Ishikawa (cell line): Measurements from ENCODE around the gene BLID.

Experiments used
- CEBPB ChIP-seq: IDR thresholded peaks from 2 replicates; pipeline ENCODE4 v1.6.1; 2012
- CREB1 ChIP-seq: IDR thresholded peaks from 2 replicates; pipeline ENCODE4 v1.6.1; 2012; ENCODE audit warnings: low read depth
- EGR1 ChIP-seq: IDR thresholded peaks from 2 replicates; pipeline ENCODE4 v1.6.1; 2012
- EP300 ChIP-seq: IDR thresholded peaks from 2 replicates; pipeline ENCODE4 v1.6.1; 2012; ENCODE audit warnings: borderline replicate concordance
- FOXM1 ChIP-seq: IDR thresholded peaks from 2 replicates; pipeline ENCODE4 v1.6.1; 2012; ENCODE audit warnings: low read depth, borderline replicate concordance
- MAX ChIP-seq: IDR thresholded peaks from 2 replicates; pipeline ENCODE4 v1.6.1; 2012
- NFIC ChIP-seq: IDR thresholded peaks from 2 replicates; pipeline ENCODE4 v1.6.1; 2012
- RAD21 ChIP-seq: IDR thresholded peaks from 2 replicates; pipeline ENCODE4 v1.6.1; 2012; ENCODE audit warnings: low read depth
- REST ChIP-seq: IDR thresholded peaks from 2 replicates; pipeline ENCODE4 v1.6.1; 2012; ENCODE audit warnings: low read depth, mild to moderate bottlenecking
- TAF1 ChIP-seq: IDR thresholded peaks from 2 replicates; pipeline ENCODE4 v1.6.1; 2012; ENCODE audit warnings: low read depth, mild to moderate bottlenecking
- TCF12 ChIP-seq: IDR thresholded peaks from 2 replicates; pipeline ENCODE4 v1.6.1; 2012; ENCODE audit warnings: low read depth
- TEAD4 ChIP-seq: IDR thresholded peaks from 2 replicates; pipeline ENCODE4 v1.6.1; 2012
- USF1 ChIP-seq: IDR thresholded peaks from 2 replicates; pipeline ENCODE4 v1.6.1; 2012
- YY1 ChIP-seq: IDR thresholded peaks from 2 replicates; pipeline ENCODE4 v1.6.1; 2012; ENCODE audit warnings: low read depth
- ZBTB7A ChIP-seq: IDR thresholded peaks from 2 replicates; pipeline ENCODE4 v1.6.1; 2012; ENCODE audit warnings: low read depth

BLID gene

GRCh38 chr11:122082205-122082604 is 33.8 kb downstream of the BLID start:
- TF ChIP-seq RAD21, result no peak
- no peak for TF ChIP-seq USF1

GRCh38 chr11:122081073-122081472 is 34.9 kb downstream of the BLID start:
- TF ChIP-seq EGR1 (no peak), REST (no peak), ZBTB7A (no peak), CEBPB (no peak), TCF12 (no peak), USF1 (no peak), MAX (no peak), TAF1 (no peak), FOXM1 (no peak), RAD21 (no peak), NFIC (no peak), YY1 (no peak), EP300 (no peak), CREB1 (no peak), TEAD4 (no peak)

- no peak for TF ChIP-seq EP300
- TF ChIP-seq TEAD4, result no peak
- TF ChIP-seq NFIC, result no peak
- no peak for TF ChIP-seq RAD21
- no peak for TF ChIP-seq EGR1
- no peak for TF ChIP-seq FOXM1
- no peak for TF ChIP-seq TAF1
- TF ChIP-seq TCF12, result no peak
- TF ChIP-seq YY1, result no peak
- TF ChIP-seq USF1, result no peak
- no peak for TF ChIP-seq CEBPB
- TF ChIP-seq REST, result no peak
- no peak for TF ChIP-seq ZBTB7A
- TF ChIP-seq CREB1, result no peak
Measured at GRCh38 chr11:122077459-122077858, 38.6 kb downstream of the BLID start.

- TF ChIP-seq REST (no peak), YY1 (no peak), TEAD4 (no peak), EGR1 (no peak), EP300 (no peak), NFIC (no peak), MAX (no peak), RAD21 (no peak), TAF1 (no peak), CEBPB (no peak), ZBTB7A (no peak), CREB1 (no peak), TCF12 (no peak), FOXM1 (no peak), USF1 (no peak)
Measured at GRCh38 chr11:122076512-122077120, 39.4 kb downstream of the BLID start.
